LNCAP (cell line): ENCODE results near the gene RBMS1.

Source experiments
- TF ChIP-seq, protein P1 (sequence below): fragments of 450-650 bp; IDR thresholded peaks from 2 replicates; pipeline ENCODE4 v1.5.1; 2017; ENCODE audit warnings: mild to moderate bottlenecking

The RBMS1 gene

GRCh38 chr2:160222546-160223283 lies 270.9 kb downstream of the RBMS1 start:
- TF ChIP-seq, protein P1, sequence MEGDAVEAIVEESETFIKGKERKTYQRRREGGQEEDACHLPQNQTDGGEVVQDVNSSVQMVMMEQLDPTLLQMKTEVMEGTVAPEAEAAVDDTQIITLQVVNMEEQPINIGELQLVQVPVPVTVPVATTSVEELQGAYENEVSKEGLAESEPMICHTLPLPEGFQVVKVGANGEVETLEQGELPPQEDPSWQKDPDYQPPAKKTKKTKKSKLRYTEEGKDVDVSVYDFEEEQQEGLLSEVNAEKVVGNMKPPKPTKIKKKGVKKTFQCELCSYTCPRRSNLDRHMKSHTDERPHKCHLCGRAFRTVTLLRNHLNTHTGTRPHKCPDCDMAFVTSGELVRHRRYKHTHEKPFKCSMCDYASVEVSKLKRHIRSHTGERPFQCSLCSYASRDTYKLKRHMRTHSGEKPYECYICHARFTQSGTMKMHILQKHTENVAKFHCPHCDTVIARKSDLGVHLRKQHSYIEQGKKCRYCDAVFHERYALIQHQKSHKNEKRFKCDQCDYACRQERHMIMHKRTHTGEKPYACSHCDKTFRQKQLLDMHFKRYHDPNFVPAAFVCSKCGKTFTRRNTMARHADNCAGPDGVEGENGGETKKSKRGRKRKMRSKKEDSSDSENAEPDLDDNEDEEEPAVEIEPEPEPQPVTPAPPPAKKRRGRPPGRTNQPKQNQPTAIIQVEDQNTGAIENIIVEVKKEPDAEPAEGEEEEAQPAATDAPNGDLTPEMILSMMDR = no peak
